HepG2 (cell line): ENCODE results near the gene RASA4B. TPM values are rescaled to one million over a fixed set of nuclear protein-coding genes. Genes with fewer than 3 reads are reported as not detected.
"Not testable (repeated sequence)": the region's sequence is repeated elsewhere in the genome, so short reads cannot be mapped to it uniquely, and the experiment has no call there.

Experiments
- ATAC-seq: fragments of 200-7000 bp; cut with Tn5 transposase; 3 replicates; pipeline ENCODE4 v1.9.1; 2020; ENCODE audit warnings: mild to moderate bottlenecking, moderate library complexity
- Bru-seq: library from RNA; stranded (reverse); fragments of 400-500 nt; gene quantifications from one replicate; lab custom pipeline; 2021; lab: Mats Ljungman, UMichigan
- BruChase-seq, 2 experiments: library from RNA; stranded (reverse); fragments of 400-500 nt; gene quantifications; one replicate each; lab custom pipeline; 2021; lab: Mats Ljungman, UMichigan
- BruUV-seq: library from RNA; stranded (reverse); fragments of 400-500 nt; replicated peaks from 2 replicates; lab custom pipeline; 2021; lab: Mats Ljungman, UMichigan
- CTCF ChIA-PET: fragments of 300-600 bp; formaldehyde crosslinking; extraction: SDS; loops from one replicate; lab custom pipeline; 2021; ENCODE audit warnings: low total read pairs, inconsistent platforms, low intra/inter-chr PET ratio; lab: Yijun Ruan, JAX
- POLR2A ChIA-PET: fragments of 350-600 bp; sonication (Branson Sonifier 250); formaldehyde crosslinking; loops from one replicate; lab custom pipeline; 2020; ENCODE audit warnings: antibody characterized with exemption, inconsistent platforms; lab: Yijun Ruan, JAX
- DNase-seq: peaks from one replicate; pipeline ENCODE4 v3.0.0-alpha.2; 2015; ENCODE audit warnings: low spot score
- FAIRE-seq: peaks from 3 replicates; lab custom pipeline; 2011; peaks lifted over from hg19 to GRCh38; lab: Jason Lieb, UNC
- H2AFZ ChIP-seq: one replicate; pipeline ENCODE4 v1.6.1; 2011; ENCODE audit warnings: low read length, inconsistent platforms
- H3K27ac ChIP-seq: fragments of 300-600 bp; 3 replicates; pipeline ENCODE4 v1.8.0; 2011; ENCODE audit warnings: mixed run types, mild to moderate bottlenecking, mixed read lengths, low read length, inconsistent platforms; ENCODE audit not compliant: insufficient read depth; ENCODE audit errors: extremely low read length
- H3K27me3 ChIP-seq, 2 experiments: fragments of 200-600 bp in 1 of 2; 2 replicates in 1 of 2; 3 replicates in 1 of 2; pipeline versions ENCODE4 v1.6.0 to v1.8.0; 2011; ENCODE audit warnings: low read length in 2 of 2, mild to moderate bottlenecking in 2 of 2, moderate library complexity in 2 of 2, inconsistent platforms in 1 of 2; ENCODE audit not compliant: insufficient read depth in 2 of 2, control insufficient read depth in 1 of 2
- H3K36me3 ChIP-seq, 2 experiments: fragments of 200-600 bp in 1 of 2; replicated peaks in 1 of 2; 2 replicates in 1 of 2; 3 replicates in 1 of 2; pipeline versions ENCODE4 v1.5.1 to v1.8.0; 2011; ENCODE audit warnings: low read length in 2 of 2, inconsistent platforms in 1 of 2; ENCODE audit not compliant: insufficient read depth in 2 of 2, control insufficient read depth in 1 of 2
- H3K4me1 ChIP-seq: 2 replicates; pipeline ENCODE4 v1.5.1; 2012; ENCODE audit warnings: low read length, inconsistent platforms; ENCODE audit not compliant: insufficient read depth
- H3K4me2 ChIP-seq: 2 replicates; pipeline ENCODE4 v1.6.0; 2011; ENCODE audit warnings: low read depth, low read length, inconsistent platforms
- H3K4me3 ChIP-seq, 3 experiments: fragments of 200-600 bp in 1 of 3; sonication (generic), shearing (Covaris generic) in 1 of 3; replicated peaks in 1 of 3; 2 replicates each; pipeline ENCODE4 v1.5.1; 2011 to 2016; ENCODE audit warnings: low read length in 3 of 3, inconsistent platforms in 2 of 3, low read depth in 2 of 3, mild to moderate bottlenecking in 2 of 3, control low read depth in 1 of 3, mixed read lengths in 1 of 3; ENCODE audit not compliant: insufficient read depth in 1 of 3
- H3K79me2 ChIP-seq: one replicate; pipeline ENCODE4 v1.6.1; 2011; ENCODE audit warnings: low read length, inconsistent platforms; ENCODE audit not compliant: insufficient read depth
- H3K9ac ChIP-seq: 2 replicates; pipeline ENCODE4 v1.6.0; 2011; ENCODE audit warnings: mild to moderate bottlenecking, low read depth, low read length, inconsistent platforms; ENCODE audit not compliant: insufficient read depth
- H3K9me3 ChIP-seq: 2 replicates; pipeline ENCODE4 v1.5.1; 2012; ENCODE audit warnings: mild to moderate bottlenecking, low read length
- H4K20me1 ChIP-seq: 2 replicates; pipeline ENCODE4 v1.6.0; 2011; ENCODE audit warnings: inconsistent platforms, mild to moderate bottlenecking, low read length, moderate library complexity; ENCODE audit not compliant: insufficient read depth
- WGBS: methylation state at CpG from one replicate; pipeline ENCODE4 v1.1.6; 2017; ENCODE audit warnings: low lambda C conversion rate; 5-methylcytosine and 5-hydroxymethylcytosine counted together
- in situ Hi-C: cut with HindIII; loops from 2 replicates; pipeline ENCODE4 v1.10.0; 2017; ENCODE audit warnings: low pct_unique_long_range_greater_than_20kb; ENCODE audit not compliant: extremely low pct_ligation_motif_present
- intact Hi-C: fragments of 100-400 bp; cut with micrococcal nuclease; formaldehyde crosslinking; loops from one replicate; pipeline ENCODE4 v1.10.0; 2022; ENCODE audit not compliant: unreplicated experiment
- long read RNA-seq, 2 experiments: library from RNA in 1 of 2; library from polyadenylated mRNA in 1 of 2; stranded (forward) in 1 of 2; unstranded in 1 of 2; transcript quantifications; one replicate each; pipeline ENCODE4 v2.0.0, GENCODE V29; 2019 to 2022
- polyA minus RNA-seq, 3 experiments: library from RNA; depleted of rRNA, polyadenylated mRNA; stranded (reverse); fragments of >200 nt; gene quantifications; 2 replicates each; pipeline ENCODE4 v1.2.3, GENCODE V29; 2011; ENCODE audit warnings: low replicate concordance in 1 of 3
- polyA plus RNA-seq, 8 experiments: library from polyadenylated mRNA; depleted of rRNA in 3 of 8; stranded (reverse) in 7 of 8; unstranded in 1 of 8; fragments of >200 nt; fragmentation: Illumina TruSeq in 4 of 8; extraction: Trizol in 4 of 8; gene quantifications; 2 replicates each; pipeline versions ENCODE4 v1.2.1 to v1.2.3, GENCODE V29; 2011 to 2016; ENCODE audit warnings: low read depth in 4 of 8, missing spikeins in 1 of 8, mixed read lengths in 1 of 8; ENCODE audit not compliant: insufficient read depth in 1 of 8
- total RNA-seq, 5 experiments: library from RNA; depleted of rRNA; stranded (reverse); fragments of >200 nt; fragmentation: Illumina TruSeq; extraction: Trizol; gene quantifications; 2 replicates each; pipeline ENCODE4 v1.2.3, GENCODE V29; 2016; ENCODE audit warnings: low read depth in 1 of 5

The RASA4B gene
- total RNA-seq (2016; rRNA removed; fragmentation: Illumina TruSeq; extraction: Trizol) (0.48 and 0.82 TPM in 2 replicates), polyA plus RNA-seq (2011; rRNA removed) (1.3 and 2.6 TPM in 2 replicates), polyA minus RNA-seq (2011; rRNA and poly(A)+ RNA removed; ENCODE audit: low replicate concordance) (1.8 and 5.0 TPM in 2 replicates), Bru-seq, nascent RNA (not detected), BruChase-seq, experiment 1, labeled RNA remaining after a 6-hour chase (not detected), BruChase-seq, experiment 2, labeled RNA remaining after a 2-hour chase (not detected)
- 0.40 TPM in 1 of 2 replicates, not detected in the other for total RNA-seq (2016; cell fraction: cytosol; rRNA removed; fragmentation: Illumina TruSeq; extraction: Trizol; ENCODE audit: low read depth)
- 0.48 and 0.54 TPM in 2 replicates for total RNA-seq (2016; cell fraction: insoluble cytoplasmic fraction; rRNA removed; fragmentation: Illumina TruSeq; extraction: Trizol)
- 0.22 and 0.69 TPM in 2 replicates for total RNA-seq (2016; cell fraction: membrane; rRNA removed; fragmentation: Illumina TruSeq; extraction: Trizol)
- 0.65 and 0.69 TPM in 2 replicates for total RNA-seq (2016; cell fraction: nucleus; rRNA removed; fragmentation: Illumina TruSeq; extraction: Trizol)
- polyA plus RNA-seq (2011; cell fraction: cytosol; rRNA removed): 0.49 and 0.63 TPM in 2 replicates
- polyA plus RNA-seq (2011; cell fraction: nucleus; rRNA removed): 9.9 and 11.0 TPM in 2 replicates
- 2.7 and 2.8 TPM in 2 replicates for polyA plus RNA-seq (2012)
- 0.34 and 0.41 TPM in 2 replicates for polyA plus RNA-seq (2016; cell fraction: cytosol; fragmentation: Illumina TruSeq; extraction: Trizol; ENCODE audit: low read depth)
- 0.11 and 0.87 TPM in 2 replicates for polyA plus RNA-seq (2016; cell fraction: insoluble cytoplasmic fraction; fragmentation: Illumina TruSeq; extraction: Trizol; ENCODE audit: low read depth)
- 0.22 and 0.66 TPM in 2 replicates for polyA plus RNA-seq (2016; cell fraction: membrane; fragmentation: Illumina TruSeq; extraction: Trizol; ENCODE audit: low read depth)
- polyA plus RNA-seq (2016; cell fraction: nucleus; fragmentation: Illumina TruSeq; extraction: Trizol; ENCODE audit: insufficient read depth, low read depth): 0.96 and 1.1 TPM in 2 replicates
- 1.1 TPM in 1 of 2 replicates, not detected in the other for polyA minus RNA-seq (2011; cell fraction: cytosol; rRNA and poly(A)+ RNA removed)
- polyA minus RNA-seq (2011; cell fraction: nucleus; rRNA and poly(A)+ RNA removed): 1.7 and 1.9 TPM in 2 replicates
- long read RNA-seq, experiment 1: 0 reads
- long read RNA-seq, experiment 2, partial matches to known transcripts: 0 of 1 reads
- long read RNA-seq, experiment 2, other reads (novel, unspliced or antisense): 0 of 1 reads

GRCh38 chr7:102517550-102518147, at the start of gene RASA4B:
Gene RASA4B, minus strand, starts transcription at chr7:102517777. Its CDS starts 67 bp downstream, at chr7:102517710.
- BruUV-seq, in situ Hi-C loops, H4K20me1 ChIP-seq, POLR2A ChIA-PET, H3K4me2 ChIP-seq, H3K4me3 ChIP-seq, H2AFZ ChIP-seq, H3K4me1 ChIP-seq, H3K36me3 ChIP-seq, H3K27me3 ChIP-seq, DNase-seq, H3K27ac ChIP-seq, intact Hi-C loops, FAIRE-seq, H3K9ac ChIP-seq, H3K79me2 ChIP-seq, CTCF ChIA-PET, H3K9me3 ChIP-seq: not testable (repeated sequence)
- no CpG with 5 or more reads among the region's 61 CpGs for WGBS
- peak; percentile 85 for ATAC-seq

DNA sequence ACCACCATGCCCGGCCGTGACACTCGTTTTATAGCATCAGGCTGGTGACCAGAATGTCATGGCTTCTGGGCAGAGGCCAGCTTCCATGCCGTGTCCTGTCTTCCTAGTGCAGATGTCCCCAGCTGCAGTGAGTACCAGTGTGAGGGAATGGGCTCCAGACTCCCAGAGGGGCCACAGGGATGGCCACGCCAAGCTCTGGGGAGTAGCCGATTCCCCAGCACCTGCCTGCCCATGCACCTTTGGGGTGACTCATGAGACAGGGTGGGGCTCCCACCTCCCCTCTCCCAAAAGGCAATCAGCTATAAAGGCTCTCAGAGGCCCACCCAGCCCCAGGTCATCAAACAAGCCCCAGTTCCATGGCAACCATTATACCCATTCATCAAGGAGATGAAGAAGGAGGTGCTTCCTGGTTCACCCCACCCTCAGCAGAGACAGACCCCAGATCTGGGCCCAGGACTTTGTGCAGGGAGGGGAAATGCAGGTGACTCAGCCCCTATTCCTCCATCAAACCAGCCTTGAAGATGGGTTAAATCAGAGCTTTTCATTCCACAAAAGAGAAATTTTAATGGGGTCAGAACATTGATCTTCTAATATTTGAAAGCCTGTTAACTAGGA, 33.3 kb upstream of the RASA4B start, which contains the start of gene SPDYE2:
Gene SPDYE2, plus strand, starts transcription at position 419 of the 615 bp plus-strand sequence. CDS start 2,030 bp downstream, outside the sequence.
- H3K9me3 ChIP-seq, H3K9ac ChIP-seq, H4K20me1 ChIP-seq, H2AFZ ChIP-seq, DNase-seq, H3K27me3 ChIP-seq, H3K4me1 ChIP-seq, BruUV-seq, intact Hi-C loops, CTCF ChIA-PET, H3K36me3 ChIP-seq, FAIRE-seq, H3K27ac ChIP-seq, H3K4me3 ChIP-seq, H3K79me2 ChIP-seq, POLR2A ChIA-PET, in situ Hi-C loops, H3K4me2 ChIP-seq: not testable (repeated sequence)
- ATAC-seq: peak; percentile 39
- no CpG with 5 or more reads among the region's 6 CpGs for WGBS

- in situ Hi-C loops, H3K27ac ChIP-seq, H3K4me1 ChIP-seq, CTCF ChIA-PET, H3K79me2 ChIP-seq, ATAC-seq, POLR2A ChIA-PET, intact Hi-C loops, H3K9ac ChIP-seq, FAIRE-seq, H4K20me1 ChIP-seq, H3K9me3 ChIP-seq, H2AFZ ChIP-seq, BruUV-seq, H3K4me3 ChIP-seq, H3K4me2 ChIP-seq, H3K27me3 ChIP-seq, DNase-seq, H3K36me3 ChIP-seq: not testable (repeated sequence)
- WGBS: 90% methylated on average over 2 of the region's 6 CpGs
Observed at GRCh38 chr7:102546353-102546752, 28.8 kb upstream of the RASA4B start.
